Muscle of back (tissue), 11 donors: ENCODE measurements around the gene SUN5. TPM values are rescaled to one million over a fixed set of nuclear protein-coding genes. Genes with fewer than 3 reads are reported as not detected.

Source experiments
- DNase-seq, 3 donors: peaks; one replicate each; pipeline versions ENCODE4 v3.0.0 to v3.0.0-alpha.2; 2013
- polyA plus RNA-seq, 10 donors: library from polyadenylated mRNA; unstranded; fragments of 120-200 nt; gene quantifications; one replicate each; pipeline ENCODE4 v1.2.1, GENCODE V29; 2013; ENCODE audit not compliant: insufficient read length in 10 of 10

The SUN5 gene
- polyA plus RNA-seq, 10 donors: not detected

- no peak for DNase-seq
These were observed 8.4 kb downstream of the SUN5 start for GRCh38 chr20:32995802-32996201.

GRCh38 chr20:32993496-32994050 lies 10.7 kb downstream of the SUN5 start:
- no peak for DNase-seq

GRCh38 chr20:32991792-32992641 lies 12.2 kb downstream of the SUN5 start:
- DNase-seq: no peak

- no peak for DNase-seq
These were observed 12.8 kb downstream of the SUN5 start for GRCh38 chr20:32991383-32991782.

- DNase-seq: no peak
These were observed 13.8 kb downstream of the SUN5 start for GRCh38 chr20:32990426-32990825.

GRCh38 chr20:32989507-32990283 lies 14.5 kb downstream of the SUN5 start:
- no peak for DNase-seq

- no peak for DNase-seq
These were observed 16.2 kb downstream of the SUN5 start for GRCh38 chr20:32988008-32988407.

GRCh38 chr20:32987044-32987825 lies 17.0 kb downstream of the SUN5 start:
- no peak for DNase-seq

GRCh38 chr20:32986331-32986966 lies 17.8 kb downstream of the SUN5 start:
- DNase-seq: no peak

- DNase-seq: no peak
These were observed 18.6 kb downstream of the SUN5 start for GRCh38 chr20:32985596-32985995.

GRCh38 chr20:32984631-32985354 lies 19.4 kb downstream of the SUN5 start:
- no peak for DNase-seq

GRCh38 chr20:32984196-32984595 lies 20.0 kb downstream of the SUN5 start:
- DNase-seq: no peak

GRCh38 chr20:32983459-32984112 lies 20.6 kb downstream of the SUN5 start:
- DNase-seq: no peak

GRCh38 chr20:32982617-32983458 lies 21.4 kb downstream of the SUN5 start:
- DNase-seq: peak; percentile 12 to 22 (median 18)

- DNase-seq: no peak
These were observed 23.2 kb downstream of the SUN5 start for GRCh38 chr20:32980990-32981389.

- DNase-seq: no peak
These were observed 23.9 kb downstream of the SUN5 start for GRCh38 chr20:32980131-32980941.

GRCh38 chr20:32979201-32979998 lies 24.8 kb downstream of the SUN5 start:
- no peak for DNase-seq

GRCh38 chr20:32978009-32978335 lies 26.3 kb downstream of the SUN5 start:
- no peak for DNase-seq
